H1 (cell line): ENCODE measurements around the gene FRMPD4. TPM values are rescaled to one million over a fixed set of nuclear protein-coding genes. Genes with fewer than 3 reads are reported as not detected.

Experiments used
- CHD1 ChIP-seq: IDR thresholded peaks from 2 replicates; pipeline ENCODE4 v1.6.1; 2012; ENCODE audit warnings: low read depth, low read length, improper control_type of control experiment
- RXRA ChIP-seq: IDR thresholded peaks from 2 replicates; pipeline ENCODE4 v1.6.1; 2011; ENCODE audit warnings: low read depth, mild to moderate bottlenecking, low read length, moderate library complexity; ENCODE audit not compliant: insufficient read depth
- TAF7 ChIP-seq: optimal IDR thresholded peaks from 2 replicates; pipeline ENCODE3; 2011; ENCODE audit warnings: low read depth, mild to moderate bottlenecking, inconsistent platforms, low read length, moderate library complexity, borderline replicate concordance
- TCF12 ChIP-seq: IDR thresholded peaks from 2 replicates; pipeline ENCODE4 v1.6.1; 2011; ENCODE audit warnings: low read depth, mild to moderate bottlenecking, low read length
- polyA plus RNA-seq, 7 experiments: library from polyadenylated mRNA; depleted of rRNA in 3 of 7; stranded (reverse) in 5 of 7; unstranded in 2 of 7; fragments of >200 nt in 5 of 7; fragments of 200-250 nt in 2 of 7; gene quantifications; 1 replicate in 5 of 7; 2 replicates in 1 of 7; 4 replicates in 1 of 7; pipeline versions ENCODE4 v1.2.1 to v1.2.3, GENCODE V29; 2011 to 2013; ENCODE audit warnings: missing spikeins in 2 of 7, mixed read lengths in 2 of 7
- total RNA-seq: library from RNA; stranded (reverse); fragmentation: NEBNext Ultra II Directional; extraction: Animal tissue kit (Norgen Biotek cat#: 25700); gene quantifications from 2 replicates; pipeline ENCODE4 v1.2.1, GENCODE V29; 2021
- TF ChIP-seq, protein P1 (sequence below): IDR thresholded peaks from 2 replicates; pipeline ENCODE4 v1.6.1; 2011; ENCODE audit warnings: low read length, improper control_type of control experiment
- TF ChIP-seq, protein P2 (sequence below): IDR thresholded peaks from 2 replicates; pipeline ENCODE4 v1.6.1; 2012; ENCODE audit warnings: low read length, inconsistent platforms

FRMPD4 gene
- total and polyA plus RNA-seq, 2 of the 8 experiments (the other 6 are each of a cell fraction or from before 2014, with no cell fraction given) = 0.02 to 0.37 TPM

DNA sequence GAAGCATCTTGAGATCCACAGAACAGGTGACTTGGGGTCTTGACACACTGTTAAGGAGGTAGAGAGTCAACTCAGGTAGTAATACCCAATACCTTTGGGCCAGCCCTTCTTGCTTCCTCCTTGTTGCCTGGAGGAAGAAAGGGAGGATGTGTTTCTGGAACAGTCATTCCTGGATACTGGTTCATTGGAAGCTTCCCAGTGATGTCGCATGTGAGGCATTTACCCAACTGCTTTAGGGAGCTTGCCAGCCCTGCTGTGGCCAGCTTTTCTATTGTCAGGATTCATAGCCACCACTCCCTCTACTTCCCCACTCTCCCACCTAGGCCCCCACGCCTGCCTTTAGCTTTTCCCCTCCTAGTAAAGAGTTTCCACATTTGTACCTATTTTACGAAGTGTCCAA, 342.7 kb downstream of the FRMPD4 start (continued):
- no peak for TF ChIP-seq TAF7
- TF ChIP-seq, protein P1, sequence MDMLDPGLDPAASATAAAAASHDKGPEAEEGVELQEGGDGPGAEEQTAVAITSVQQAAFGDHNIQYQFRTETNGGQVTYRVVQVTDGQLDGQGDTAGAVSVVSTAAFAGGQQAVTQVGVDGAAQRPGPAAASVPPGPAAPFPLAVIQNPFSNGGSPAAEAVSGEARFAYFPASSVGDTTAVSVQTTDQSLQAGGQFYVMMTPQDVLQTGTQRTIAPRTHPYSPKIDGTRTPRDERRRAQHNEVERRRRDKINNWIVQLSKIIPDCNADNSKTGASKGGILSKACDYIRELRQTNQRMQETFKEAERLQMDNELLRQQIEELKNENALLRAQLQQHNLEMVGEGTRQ = no peak
- no peak for TF ChIP-seq CHD1
- no peak for TF ChIP-seq RXRA
- TF ChIP-seq TCF12 = no peak
- TF ChIP-seq, protein P2, sequence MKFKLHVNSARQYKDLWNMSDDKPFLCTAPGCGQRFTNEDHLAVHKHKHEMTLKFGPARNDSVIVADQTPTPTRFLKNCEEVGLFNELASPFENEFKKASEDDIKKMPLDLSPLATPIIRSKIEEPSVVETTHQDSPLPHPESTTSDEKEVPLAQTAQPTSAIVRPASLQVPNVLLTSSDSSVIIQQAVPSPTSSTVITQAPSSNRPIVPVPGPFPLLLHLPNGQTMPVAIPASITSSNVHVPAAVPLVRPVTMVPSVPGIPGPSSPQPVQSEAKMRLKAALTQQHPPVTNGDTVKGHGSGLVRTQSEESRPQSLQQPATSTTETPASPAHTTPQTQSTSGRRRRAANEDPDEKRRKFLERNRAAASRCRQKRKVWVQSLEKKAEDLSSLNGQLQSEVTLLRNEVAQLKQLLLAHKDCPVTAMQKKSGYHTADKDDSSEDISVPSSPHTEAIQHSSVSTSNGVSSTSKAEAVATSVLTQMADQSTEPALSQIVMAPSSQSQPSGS = no peak
- TF ChIP-seq, all 59 proteins: peak for 0
